Cerebellar nuclear complex (tissue), 1 donor: ENCODE data around the gene TSPYL4.
A peak's percentile ranks its signal among the peaks of the same experiment; 100 is the strongest.

Experiments
- DNase-seq, 2 experiments: peaks; one replicate each; lab custom pipeline; 2025; lab: John Stamatoyannopoulos, UW

Gene TSPYL4

DNA sequence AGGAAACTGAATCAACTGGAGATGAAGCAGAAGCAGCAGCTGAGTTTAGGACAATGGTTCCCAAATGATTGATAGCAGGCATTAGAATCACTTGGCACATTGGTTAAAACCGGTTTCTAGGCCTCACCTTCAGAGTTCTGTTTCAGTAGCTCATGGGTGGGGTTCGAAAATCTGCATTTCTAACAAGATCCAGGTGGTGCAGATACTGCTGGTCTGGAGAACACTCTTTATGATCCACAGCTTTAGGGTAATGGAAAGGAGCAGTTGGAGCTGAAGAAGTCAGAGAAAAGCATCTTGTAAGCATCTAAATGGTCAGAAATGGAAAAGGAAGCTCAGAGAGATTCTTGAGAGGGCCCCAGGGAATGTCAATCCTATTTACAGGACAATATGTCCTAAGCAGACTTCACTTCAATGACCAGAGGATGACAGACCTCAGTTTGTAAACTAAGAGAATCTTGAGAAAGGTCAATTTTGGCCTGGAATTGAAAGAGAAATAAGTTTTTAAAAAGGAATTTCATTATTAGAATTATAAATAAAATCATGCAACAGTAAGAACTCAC, 17.4 kb upstream of the TSPYL4 start:
- DNase-seq = no peak

DNA sequence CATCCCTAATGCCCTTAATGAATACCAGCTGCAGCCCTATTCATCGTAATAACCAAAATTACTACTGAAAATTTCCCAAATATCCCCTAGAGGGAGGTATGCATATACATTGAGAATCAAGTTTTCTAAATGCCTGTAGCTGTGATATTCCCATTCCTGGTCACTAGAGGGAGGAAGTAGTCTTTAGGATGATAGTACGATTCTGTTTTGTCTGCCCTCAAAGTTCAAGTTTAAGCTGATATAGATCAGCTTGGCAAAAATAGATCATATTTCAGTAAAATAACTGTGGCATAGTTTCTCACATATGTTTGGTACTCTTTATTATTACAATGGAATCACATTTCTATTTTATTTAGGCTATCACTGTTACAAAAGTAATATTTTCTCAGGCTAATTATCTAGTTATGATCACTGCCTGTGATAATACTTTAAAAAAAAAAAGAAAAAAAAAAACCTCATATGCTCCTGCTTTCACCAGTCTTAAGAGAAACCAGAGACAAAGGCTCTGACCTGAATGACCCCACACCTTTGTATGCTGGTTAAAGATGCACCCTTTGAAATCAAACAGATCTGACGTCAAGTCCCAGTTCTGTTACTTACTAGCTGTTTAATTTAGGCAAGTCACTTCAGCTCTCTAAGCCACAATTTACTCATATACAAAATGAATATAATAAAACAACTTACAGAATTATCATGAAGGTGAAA, 14.9 kb upstream of the TSPYL4 start:
- no peak for DNase-seq

DNA sequence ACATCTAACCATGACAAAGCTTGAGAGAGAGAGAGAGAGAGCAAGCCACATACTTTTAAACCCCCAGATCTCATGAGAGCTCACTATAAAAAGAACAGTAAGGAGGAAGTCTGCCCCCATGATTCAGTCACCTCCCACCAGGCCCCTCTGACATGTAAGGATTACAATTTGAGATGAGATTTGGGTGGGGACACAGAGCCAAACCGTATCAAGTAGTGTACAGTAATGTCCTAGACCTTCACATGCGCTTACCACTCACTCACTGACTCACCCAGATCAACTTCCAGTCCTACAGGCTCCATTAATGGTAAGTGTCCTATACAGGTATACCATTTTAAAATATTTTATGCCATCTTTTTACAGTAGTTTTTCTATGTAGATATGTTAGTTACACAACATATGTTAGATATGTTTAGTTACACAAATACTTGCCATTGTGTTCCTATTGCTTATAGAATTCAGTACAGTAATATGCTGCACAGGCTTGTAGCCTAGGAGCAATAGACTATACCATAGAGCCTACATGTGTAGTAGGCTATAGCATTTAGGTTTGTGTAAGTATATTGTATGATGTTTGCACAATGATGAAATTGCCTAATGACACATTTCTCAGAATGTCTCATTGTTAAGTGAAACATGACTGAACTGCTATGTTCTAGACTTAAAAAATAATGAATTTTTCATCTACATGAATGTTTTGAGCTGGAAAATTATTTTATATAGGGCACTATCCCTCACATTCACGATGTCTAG, 14.1 kb upstream of the TSPYL4 start:
- no peak for DNase-seq

DNA sequence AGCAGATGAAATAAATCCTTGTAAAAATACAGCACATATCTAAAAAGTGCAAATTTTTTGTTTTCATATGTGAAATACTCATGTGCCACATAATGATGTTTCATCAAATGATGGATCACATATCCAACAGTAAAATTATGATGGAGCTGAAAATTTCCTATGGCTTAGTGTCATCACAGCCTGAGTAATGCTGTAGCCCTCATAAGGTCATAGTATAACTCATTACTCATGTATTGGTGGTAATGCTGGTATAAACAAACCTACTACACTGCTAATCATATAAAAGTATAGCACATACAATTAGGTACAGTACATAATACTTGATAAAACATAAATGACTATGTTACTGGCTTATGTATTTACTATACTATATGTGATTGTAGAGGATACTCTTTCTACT, 12.9 kb upstream of the TSPYL4 start:
- no peak for DNase-seq

GRCh38 chr6:116265041-116265829, 11.4 kb upstream of the TSPYL4 start:
- no peak for DNase-seq

GRCh38 chr6:116263353-116263752, 9.5 kb upstream of the TSPYL4 start:
- DNase-seq = no peak

DNA sequence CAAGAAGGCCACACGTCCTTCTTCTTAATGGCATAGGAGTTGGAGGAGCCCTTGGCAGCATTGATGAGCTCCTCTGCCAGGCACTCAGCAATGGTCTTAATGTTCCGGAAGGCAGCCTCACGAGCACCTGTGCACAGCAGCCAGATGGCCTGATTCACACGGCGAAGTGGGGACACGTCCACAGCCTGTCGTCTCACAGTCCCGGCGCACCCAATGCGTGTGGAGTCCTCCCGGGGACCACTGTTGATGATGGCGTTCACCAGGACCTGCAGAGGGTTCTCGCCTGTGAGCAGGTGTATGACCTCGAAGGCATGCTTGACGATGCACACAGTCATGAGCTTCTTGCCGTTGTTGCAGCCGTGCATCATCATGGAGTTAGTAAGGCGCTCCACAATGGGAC, 4.6 kb upstream of the TSPYL4 start:
- no peak for DNase-seq

DNA sequence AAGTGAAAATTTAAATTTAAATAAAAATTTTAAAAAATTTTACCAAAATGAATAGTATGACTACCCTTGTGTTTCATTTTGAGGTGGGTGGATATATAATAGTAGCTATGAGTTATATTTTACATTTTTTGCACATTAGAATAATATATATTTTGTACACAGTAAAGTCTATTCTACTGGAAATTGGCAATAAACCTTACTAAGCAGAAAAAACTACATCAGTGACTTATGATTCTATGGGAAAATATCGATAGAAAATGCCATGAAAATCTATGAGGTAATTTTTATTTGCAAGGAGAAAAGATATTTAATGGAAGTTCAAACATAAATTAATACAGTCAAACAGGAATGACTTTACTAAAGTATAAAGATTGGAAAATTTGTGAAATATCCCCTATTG, 2.8 kb upstream of the TSPYL4 start:
- no peak for DNase-seq

- DNase-seq = no peak
Observed at GRCh38 chr6:116255246-116255800, 1.4 kb upstream of the TSPYL4 start.

DNA sequence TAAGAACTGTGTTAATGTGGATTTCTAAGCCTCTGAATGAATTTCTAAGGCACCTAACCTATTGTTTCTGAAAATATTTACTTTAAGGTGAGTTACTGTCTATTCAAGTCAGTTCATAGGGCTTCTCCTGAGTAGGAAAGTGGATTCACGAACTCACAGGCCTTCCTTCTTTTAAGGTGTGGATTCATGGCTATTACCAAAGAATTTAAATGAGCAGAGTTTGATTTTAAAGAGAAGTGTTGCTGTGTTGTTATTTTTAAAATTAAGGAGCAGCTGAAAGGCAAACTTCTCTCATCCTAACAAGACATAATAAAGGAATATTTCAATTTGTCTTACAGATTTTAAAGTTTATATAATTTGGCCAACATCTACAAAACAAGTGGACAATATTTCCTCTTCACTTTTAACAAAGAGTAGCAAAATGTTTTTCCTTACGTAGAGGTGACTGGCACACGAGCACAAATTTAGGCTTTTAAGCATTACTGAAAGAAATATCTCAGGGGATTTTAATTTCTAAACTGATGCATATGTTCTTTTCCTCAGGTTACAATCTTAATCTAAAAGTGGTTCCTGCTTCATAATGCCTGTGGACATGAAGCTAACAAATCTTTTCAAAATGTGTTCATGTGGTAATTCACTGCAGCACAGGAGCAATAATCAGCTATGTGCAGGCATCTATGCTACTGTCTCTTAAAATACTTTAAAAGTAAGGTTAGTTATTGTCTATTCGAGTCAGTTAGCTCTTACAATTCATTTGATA, 602 bp upstream of the TSPYL4 start:
- no peak for DNase-seq

DNA sequence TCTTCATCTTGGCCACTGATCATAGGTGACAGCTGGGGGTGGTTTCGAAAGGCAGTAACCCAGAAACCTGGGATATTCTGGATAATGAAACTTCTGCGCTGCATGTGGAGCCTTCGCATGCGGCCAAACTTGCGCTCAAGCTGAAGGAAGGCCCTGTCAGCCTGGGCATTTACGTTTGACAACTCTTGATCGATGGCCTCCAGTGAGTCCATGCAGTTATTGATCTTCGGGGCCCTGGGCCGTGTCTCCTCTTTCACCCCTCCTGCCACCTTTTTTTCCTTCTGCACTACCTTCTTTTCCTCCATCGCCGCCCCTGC, 729 bp downstream of the TSPYL4 start:
- no peak for DNase-seq

GRCh38 chr6:116251568-116252384, 2.1 kb downstream of the TSPYL4 start:
- DNase-seq = no peak

GRCh38 chr6:116248577-116248976, 5.3 kb downstream of the TSPYL4 start:
- no peak for DNase-seq

DNA sequence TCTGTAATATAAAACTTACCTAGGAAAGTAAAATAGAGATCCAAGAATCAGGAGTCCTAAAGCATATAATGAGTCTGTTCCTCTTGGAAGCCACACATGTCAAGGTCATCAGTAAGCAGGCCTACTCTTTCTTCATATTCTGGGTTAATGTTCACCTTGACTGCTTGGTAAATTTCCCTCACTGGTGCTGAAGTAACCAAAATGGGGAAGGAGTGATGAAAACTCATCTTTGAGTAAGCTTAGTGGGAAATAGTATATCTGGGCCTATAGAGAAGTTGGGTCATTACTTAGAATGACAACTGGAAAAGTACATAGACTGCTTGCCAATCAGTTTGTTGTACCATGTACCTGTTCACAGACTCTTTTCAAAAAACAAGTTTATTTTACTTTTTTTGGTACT, 6.6 kb downstream of the TSPYL4 start:
- no peak for DNase-seq

- no peak for DNase-seq
Observed at GRCh38 chr6:116246089-116246488, 7.8 kb downstream of the TSPYL4 start.

DNA sequence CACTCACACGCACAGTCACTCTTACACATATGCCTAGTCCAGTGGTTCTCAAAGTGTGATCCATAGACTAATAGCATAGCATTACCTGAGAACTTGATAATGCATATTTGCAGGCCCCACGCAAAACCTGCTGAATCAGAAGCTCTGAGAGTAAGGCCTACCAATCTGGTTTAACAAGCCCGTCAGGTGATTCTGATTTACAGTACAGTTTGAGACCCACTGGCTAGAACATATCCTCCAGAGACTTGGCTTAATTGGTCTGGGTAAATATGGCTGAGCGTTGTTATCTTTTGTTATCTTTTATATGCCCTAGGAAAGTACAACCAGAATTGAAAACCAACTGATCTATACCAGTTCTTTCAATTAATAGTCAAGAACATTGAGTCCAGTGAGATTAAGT, 9.6 kb downstream of the TSPYL4 start:
- no peak for DNase-seq

- DNase-seq = no peak
Observed at GRCh38 chr6:116239856-116240255, 14.0 kb downstream of the TSPYL4 start.

GRCh38 chr6:116239256-116239655, 14.6 kb downstream of the TSPYL4 start:
- DNase-seq = peak in 1 of 2 experiments; percentile 14

DNA sequence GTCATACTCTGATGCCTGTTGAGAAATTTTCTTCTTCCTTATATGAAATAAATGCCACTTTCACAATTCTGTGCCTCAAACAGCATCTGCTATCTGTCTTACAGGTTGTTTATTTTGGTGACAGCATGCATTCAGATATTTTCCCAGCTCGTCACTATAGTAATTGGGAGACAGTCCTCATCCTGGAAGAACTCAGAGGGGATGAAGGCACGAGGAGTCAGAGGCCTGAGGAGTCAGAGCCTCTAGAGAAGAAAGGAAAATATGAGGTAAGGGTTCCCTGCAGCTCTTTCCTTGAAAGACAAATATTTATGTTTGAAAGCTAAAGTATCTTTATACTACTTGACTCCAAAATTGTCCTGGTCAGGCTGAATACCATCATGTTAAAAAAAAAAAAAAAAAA, 15.8 kb downstream of the TSPYL4 start:
- no peak for DNase-seq

GRCh38 chr6:116234689-116235088, 19.2 kb downstream of the TSPYL4 start:
- DNase-seq = no peak
